ENCODE measurements around the gene LARP4.

GRCh38 chr12:50394469-50395029 lies 6.1 kb upstream of the LARP4 start:
- TF ChIP-seq, protein P1, sequence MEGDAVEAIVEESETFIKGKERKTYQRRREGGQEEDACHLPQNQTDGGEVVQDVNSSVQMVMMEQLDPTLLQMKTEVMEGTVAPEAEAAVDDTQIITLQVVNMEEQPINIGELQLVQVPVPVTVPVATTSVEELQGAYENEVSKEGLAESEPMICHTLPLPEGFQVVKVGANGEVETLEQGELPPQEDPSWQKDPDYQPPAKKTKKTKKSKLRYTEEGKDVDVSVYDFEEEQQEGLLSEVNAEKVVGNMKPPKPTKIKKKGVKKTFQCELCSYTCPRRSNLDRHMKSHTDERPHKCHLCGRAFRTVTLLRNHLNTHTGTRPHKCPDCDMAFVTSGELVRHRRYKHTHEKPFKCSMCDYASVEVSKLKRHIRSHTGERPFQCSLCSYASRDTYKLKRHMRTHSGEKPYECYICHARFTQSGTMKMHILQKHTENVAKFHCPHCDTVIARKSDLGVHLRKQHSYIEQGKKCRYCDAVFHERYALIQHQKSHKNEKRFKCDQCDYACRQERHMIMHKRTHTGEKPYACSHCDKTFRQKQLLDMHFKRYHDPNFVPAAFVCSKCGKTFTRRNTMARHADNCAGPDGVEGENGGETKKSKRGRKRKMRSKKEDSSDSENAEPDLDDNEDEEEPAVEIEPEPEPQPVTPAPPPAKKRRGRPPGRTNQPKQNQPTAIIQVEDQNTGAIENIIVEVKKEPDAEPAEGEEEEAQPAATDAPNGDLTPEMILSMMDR (IDR thresholded peaks at IDR 0.05; ENCODE audit: low read depth, low read length, poor library complexity, severe bottlenecking), result no peak
- TF ChIP-seq EZH2phosphoT487 (IDR thresholded peaks at IDR 0.05; ENCODE audit: borderline replicate concordance, low read length), result no peak

Measured in DOHH2 (cell line).